Neural crest cell (in vitro differentiated cells): ENCODE results near the gene FCHSD2. TPM values are rescaled to one million over a fixed set of nuclear protein-coding genes. Genes with fewer than 3 reads are reported as not detected.

Experiments used
- DNase-seq: peaks from one replicate; pipeline ENCODE4 v3.0.0; 2021; ENCODE audit warnings: low read depth, mixed read lengths, low spot score
- H3K27ac Mint-ChIP-seq: one replicate; pipeline ENCODE4 v1.8.0; 2021; ENCODE audit warnings: mild to moderate bottlenecking, mixed read lengths; ENCODE audit not compliant: unreplicated experiment
- H3K27me3 Mint-ChIP-seq: 2 replicates; pipeline ENCODE4 v1.8.0; 2021; ENCODE audit warnings: low read depth, mild to moderate bottlenecking, mixed read lengths
- H3K36me3 Mint-ChIP-seq: 2 replicates; pipeline ENCODE4 v1.8.0; 2021; ENCODE audit warnings: low read depth, mild to moderate bottlenecking, mixed read lengths
- H3K4me1 Mint-ChIP-seq: 2 replicates; pipeline ENCODE4 v1.8.0; 2021; ENCODE audit warnings: mixed read lengths
- H3K4me3 Mint-ChIP-seq: one replicate; pipeline ENCODE4 v1.8.0; 2021; ENCODE audit warnings: mild to moderate bottlenecking, mixed read lengths
- H3K9me3 Mint-ChIP-seq: 2 replicates; pipeline ENCODE4 v1.8.0; 2021; ENCODE audit warnings: mixed read lengths
- total RNA-seq: library from RNA; stranded (reverse); gene quantifications from 2 replicates; pipeline ENCODE4 v1.2.1, GENCODE V29; 2021
- TF ChIP-seq, protein P1 (sequence below): fragments of 200-600 bp; sonication (generic); conservative IDR thresholded peaks from 2 replicates; pipeline ENCODE4 v1.5.0; 2021; ENCODE audit warnings: antibody characterized with exemption, mild to moderate bottlenecking

Gene FCHSD2
- total RNA-seq, 1 donor from 2014 or later = 34.4 TPM

- Mint-ChIP-seq H3K27me3 (no peaks in the 10 kb centered on the region), H3K36me3 (peaks cover 5% of the 10 kb centered on the region), H3K4me3 (no peak overlapping the region), H3K27ac (no peak overlapping the region), H3K4me1 (no peaks in the 10 kb centered on the region), H3K9me3 (no peaks in the 10 kb centered on the region)
- TF ChIP-seq, protein P1, sequence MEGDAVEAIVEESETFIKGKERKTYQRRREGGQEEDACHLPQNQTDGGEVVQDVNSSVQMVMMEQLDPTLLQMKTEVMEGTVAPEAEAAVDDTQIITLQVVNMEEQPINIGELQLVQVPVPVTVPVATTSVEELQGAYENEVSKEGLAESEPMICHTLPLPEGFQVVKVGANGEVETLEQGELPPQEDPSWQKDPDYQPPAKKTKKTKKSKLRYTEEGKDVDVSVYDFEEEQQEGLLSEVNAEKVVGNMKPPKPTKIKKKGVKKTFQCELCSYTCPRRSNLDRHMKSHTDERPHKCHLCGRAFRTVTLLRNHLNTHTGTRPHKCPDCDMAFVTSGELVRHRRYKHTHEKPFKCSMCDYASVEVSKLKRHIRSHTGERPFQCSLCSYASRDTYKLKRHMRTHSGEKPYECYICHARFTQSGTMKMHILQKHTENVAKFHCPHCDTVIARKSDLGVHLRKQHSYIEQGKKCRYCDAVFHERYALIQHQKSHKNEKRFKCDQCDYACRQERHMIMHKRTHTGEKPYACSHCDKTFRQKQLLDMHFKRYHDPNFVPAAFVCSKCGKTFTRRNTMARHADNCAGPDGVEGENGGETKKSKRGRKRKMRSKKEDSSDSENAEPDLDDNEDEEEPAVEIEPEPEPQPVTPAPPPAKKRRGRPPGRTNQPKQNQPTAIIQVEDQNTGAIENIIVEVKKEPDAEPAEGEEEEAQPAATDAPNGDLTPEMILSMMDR = no peak
- DNase-seq = no peak
Measured at GRCh38 chr11:72856065-72856464, 286.1 kb downstream of the FCHSD2 start.

- Mint-ChIP-seq H3K9me3 (no peaks in the 10 kb centered on the region), H3K4me3 (no peak overlapping the region), H3K4me1 (no peaks in the 10 kb centered on the region), H3K27ac (no peak overlapping the region), H3K36me3 (peaks cover 3% of the 10 kb centered on the region), H3K27me3 (no peaks in the 10 kb centered on the region)
- DNase-seq = no peak
- TF ChIP-seq, protein P1 = no peak
Measured at GRCh38 chr11:72851726-72852125, 290.4 kb downstream of the FCHSD2 start.

DNA sequence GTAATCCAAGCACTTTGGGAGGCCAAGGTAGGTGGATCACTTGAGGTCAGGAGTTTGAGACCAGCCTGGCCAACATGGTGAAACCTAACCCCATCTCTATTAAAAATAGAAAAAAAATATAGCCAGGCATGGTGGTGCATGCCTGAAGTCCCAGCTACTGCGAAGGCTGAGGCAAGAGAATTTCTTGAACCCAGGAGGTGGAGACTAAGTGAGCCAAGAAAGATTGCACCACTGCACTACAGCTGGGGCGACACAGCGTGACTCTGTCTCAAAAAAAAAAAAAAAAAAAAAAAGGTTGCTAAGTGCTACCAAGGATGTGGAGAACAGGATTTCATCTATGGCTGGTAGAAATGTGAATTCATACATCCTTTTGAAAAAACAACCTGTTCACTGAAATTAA lies 291.3 kb downstream of the FCHSD2 start:
- no peak for DNase-seq
- H3K4me3 Mint-ChIP-seq = no peak overlapping the region
- H3K9me3 Mint-ChIP-seq = no peaks in the 10 kb centered on the region
- TF ChIP-seq, protein P1 = no peak
- H3K27me3 Mint-ChIP-seq = no peaks in the 10 kb centered on the region
- H3K27ac Mint-ChIP-seq = no peak overlapping the region
- no peaks in the 10 kb centered on the region for H3K4me1 Mint-ChIP-seq
- H3K36me3 Mint-ChIP-seq = peaks cover 3% of the 10 kb centered on the region

DNA sequence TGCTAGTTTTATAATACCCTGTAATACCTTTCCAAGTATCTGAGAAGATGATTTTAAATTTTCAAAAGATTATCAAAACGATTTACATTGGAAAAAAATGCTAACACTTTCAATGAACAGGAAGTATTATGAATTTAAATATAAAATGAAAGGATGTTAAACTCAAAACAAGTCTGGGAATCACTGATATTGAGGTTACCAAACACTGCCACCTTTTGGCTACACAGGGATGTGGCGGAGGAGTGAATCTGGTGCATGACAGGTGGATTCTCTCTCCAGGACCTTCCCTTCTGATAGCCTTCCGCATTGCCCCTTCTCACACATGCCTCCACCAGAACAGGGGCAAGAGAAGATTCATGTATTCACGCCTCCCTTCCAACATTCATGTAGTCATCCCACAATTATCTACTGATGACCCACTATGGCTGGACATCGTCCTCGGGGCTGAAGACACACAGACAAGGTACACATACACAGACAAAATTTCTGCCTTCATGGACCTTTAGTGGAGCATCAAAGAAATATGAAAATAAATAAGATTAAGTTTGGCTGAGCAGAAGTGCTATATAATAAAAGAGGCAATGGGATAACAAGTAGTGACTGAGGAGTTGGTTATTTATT lies 293.2 kb downstream of the FCHSD2 start:
- Mint-ChIP-seq H3K27me3 (no peaks in the 10 kb centered on the region), H3K9me3 (no peaks in the 10 kb centered on the region), H3K4me1 (no peaks in the 10 kb centered on the region), H3K36me3 (peaks cover 6% of the 10 kb centered on the region), H3K4me3 (no peak overlapping the region), H3K27ac (no peak overlapping the region)
- TF ChIP-seq, protein P1 = peak; percentile 71
- no peak for DNase-seq

- Mint-ChIP-seq H3K9me3 (no peaks in the 10 kb centered on the region), H3K27ac (no peak overlapping the region), H3K36me3 (peaks cover 8% of the 10 kb centered on the region), H3K4me3 (no peak overlapping the region), H3K4me1 (peaks cover 6% of the 10 kb centered on the region), H3K27me3 (no peaks in the 10 kb centered on the region)
- TF ChIP-seq, protein P1 = no peak
- no peak for DNase-seq
Measured at GRCh38 chr11:72844356-72844755, 297.8 kb downstream of the FCHSD2 start.
